Keratinocyte (primary cell): ENCODE results near the gene FAM25G.
"Not testable (repeated sequence)": the region's sequence is repeated elsewhere in the genome, so short reads cannot be mapped to it uniquely, and the experiment has no call there.

Experiments used
- CTCF ChIP-seq, 3 experiments: IDR thresholded peaks in 1 of 3; conservative IDR thresholded peaks in 1 of 3; optimal IDR thresholded peaks in 1 of 3; 2 replicates in 2 of 3; 3 replicates in 1 of 3; pipeline versions ENCODE3 to v1.5.1; 2011; ENCODE audit warnings: low read length in 3 of 3, mild to moderate bottlenecking in 3 of 3, moderate library complexity in 2 of 3, control low read depth in 1 of 3, inconsistent platforms in 1 of 3; ENCODE audit not compliant: insufficient read depth in 2 of 3; ENCODE audit errors: extremely low read depth in 1 of 3
- EZH2 ChIP-seq: IDR thresholded peaks from one replicate; pipeline ENCODE4 v1.6.1; 2012; ENCODE audit warnings: inconsistent platforms, mild to moderate bottlenecking, low read length, moderate library complexity

- TF ChIP-seq CTCF (optimal IDR thresholded peaks at IDR 0.05 in 1 of 3, IDR thresholded peaks at IDR 0.05 in 1 of 3, conservative IDR thresholded peaks at IDR 0.05 in 1 of 3; ENCODE audit: extremely low read depth in 1 of 3, insufficient read depth in 2 of 3, low read length in 3 of 3); EZH2: not testable (repeated sequence)
These were observed 19.4 kb downstream of the FAM25G start for GRCh38 chr10:47472072-47472471.
